A204.1 (cell line): ENCODE data around the gene NANOS2.
"Not testable (repeated sequence)": the region's sequence is repeated elsewhere in the genome, so short reads cannot be mapped to it uniquely, and the experiment has no call there.

Source experiments
- FAIRE-seq: peaks from 2 replicates; lab custom pipeline; 2012; peaks lifted over from hg19 to GRCh38; lab: Jason Lieb, UNC

Gene NANOS2

GRCh38 chr19:45874620-45874966 lies 40.0 kb downstream of the NANOS2 start:
- no peak for FAIRE-seq

- FAIRE-seq, result no peak
These were observed 41.3 kb downstream of the NANOS2 start for GRCh38 chr19:45873219-45873772.

GRCh38 chr19:45872095-45872919 lies 42.3 kb downstream of the NANOS2 start:
- FAIRE-seq, result no peak

GRCh38 chr19:45870798-45871197 lies 43.8 kb downstream of the NANOS2 start:
- FAIRE-seq, result no peak

- FAIRE-seq, result not testable (repeated sequence)
These were observed 47.3 kb downstream of the NANOS2 start for GRCh38 chr19:45867241-45867640.

- FAIRE-seq, result no peak
These were observed 48.0 kb downstream of the NANOS2 start for GRCh38 chr19:45866400-45867176.

- no peak for FAIRE-seq
These were observed 49.2 kb downstream of the NANOS2 start for GRCh38 chr19:45865269-45865948.

GRCh38 chr19:45864629-45865082 lies 49.9 kb downstream of the NANOS2 start:
- FAIRE-seq, result no peak

GRCh38 chr19:45863840-45864628 lies 50.5 kb downstream of the NANOS2 start, which contains the start of gene FOXA3:
Gene FOXA3 (plus strand): TSS chr19:45864326. CDS start chr19:45864457, 131 bp downstream.
- no peak for FAIRE-seq

- FAIRE-seq, result no peak
These were observed 51.2 kb downstream of the NANOS2 start for GRCh38 chr19:45863335-45863839.
